HEK293 (cell line): Measurements from ENCODE around the gene SMIM32.

Source experiments
- CTCF ChIA-PET: fragments of 350-600 bp; formaldehyde crosslinking; extraction: SDS; loops from one replicate; lab custom pipeline; 2021; ENCODE audit warnings: antibody characterized with exemption; lab: Yijun Ruan, JAX
- POLR2A ChIA-PET: fragments of 300-600 bp; formaldehyde crosslinking; extraction: SDS; loops from one replicate; lab custom pipeline; 2020; ENCODE audit warnings: antibody characterized with exemption, inconsistent platforms; lab: Yijun Ruan, JAX
- H3K27ac ChIP-seq: fragments of 200-500 bp; sonication (Bioruptor generic); 2 replicates; pipeline ENCODE4 v1.5.1; 2014; ENCODE audit warnings: low read depth, low read length, control low read depth, inconsistent platforms; ENCODE audit errors: extremely low read depth
- H3K36me3 ChIP-seq, 2 experiments: fragments of 200-500 bp in 1 of 2; sonication (Bioruptor generic) in 1 of 2; 1 replicate in 1 of 2; 2 replicates in 1 of 2; pipeline ENCODE4 v1.5.1; 2014 to 2017; ENCODE audit warnings: inconsistent platforms in 2 of 2, low read length in 2 of 2; ENCODE audit not compliant: control insufficient read depth in 2 of 2, insufficient read depth in 1 of 2
- H3K4me1 ChIP-seq: fragments of 200-500 bp; sonication (Bioruptor generic); 2 replicates; pipeline ENCODE4 v1.5.1; 2014; ENCODE audit warnings: mild to moderate bottlenecking, low read length, inconsistent platforms; ENCODE audit not compliant: control insufficient read depth, insufficient read depth
- H3K4me3 ChIP-seq: 2 replicates; pipeline ENCODE4 v1.5.1; 2011; ENCODE audit warnings: low read depth, mild to moderate bottlenecking, control low read depth, low read length, moderate library complexity
- H3K9me3 ChIP-seq: fragments of 200-500 bp; sonication (Bioruptor generic); 2 replicates; pipeline ENCODE4 v1.5.1; 2014; ENCODE audit warnings: low read depth, low read length, inconsistent platforms; ENCODE audit not compliant: control insufficient read depth, insufficient read depth
- BCL11A ChIP-seq: fragments of 450-650 bp; formaldehyde crosslinking; IDR thresholded peaks from 2 replicates; pipeline ENCODE4 v1.5.1; 2016; ENCODE audit warnings: low read depth, missing biosample characterization, missing genetic modification characterization
- FEZF1 ChIP-seq: fragments of 450-650 bp; formaldehyde crosslinking; IDR thresholded peaks from 2 replicates; pipeline ENCODE4 v1.5.1; 2016; ENCODE audit warnings: missing biosample characterization, missing genetic modification characterization
- KLF16 ChIP-seq: fragments of 450-650 bp; formaldehyde crosslinking; IDR thresholded peaks from 2 replicates; pipeline ENCODE4 v1.5.1; 2017; ENCODE audit warnings: missing biosample characterization, missing genetic modification characterization
- YY1 ChIP-seq: fragments of 450-650 bp; formaldehyde crosslinking; IDR thresholded peaks from 2 replicates; pipeline ENCODE4 v1.5.1; 2018; ENCODE audit warnings: missing biosample characterization, missing genetic modification characterization
- ZFP3 ChIP-seq: fragments of 450-650 bp; formaldehyde crosslinking; IDR thresholded peaks from 2 replicates; pipeline ENCODE4 v1.5.1; 2016; ENCODE audit warnings: low read depth, missing biosample characterization, missing genetic modification characterization
- ZIC2 ChIP-seq: fragments of 450-650 bp; formaldehyde crosslinking; IDR thresholded peaks from 2 replicates; pipeline ENCODE4 v1.5.1; 2016; ENCODE audit warnings: missing biosample characterization, missing genetic modification characterization
- ZNF155 ChIP-seq: fragments of 450-650 bp; formaldehyde crosslinking; IDR thresholded peaks from 2 replicates; pipeline ENCODE4 v1.5.1; 2016; ENCODE audit warnings: missing biosample characterization, missing genetic modification characterization
- ZNF174 ChIP-seq: fragments of 450-650 bp; formaldehyde crosslinking; IDR thresholded peaks from 2 replicates; pipeline ENCODE4 v1.5.0; 2017; ENCODE audit warnings: missing biosample characterization, mild to moderate bottlenecking, missing genetic modification characterization
- ZNF19 ChIP-seq: fragments of 450-650 bp; formaldehyde crosslinking; IDR thresholded peaks from 2 replicates; pipeline ENCODE4; 2016; ENCODE audit warnings: missing biosample characterization, missing genetic modification characterization, low read depth
- ZNF223 ChIP-seq: fragments of 450-650 bp; formaldehyde crosslinking; IDR thresholded peaks from 2 replicates; pipeline ENCODE4 v1.5.1; 2016; ENCODE audit warnings: missing biosample characterization, missing genetic modification characterization
- ZNF544 ChIP-seq: fragments of 450-650 bp; formaldehyde crosslinking; IDR thresholded peaks from 2 replicates; pipeline ENCODE4 v1.5.0; 2017; ENCODE audit warnings: missing biosample characterization, missing genetic modification characterization
- ZNF558 ChIP-seq: fragments of 450-650 bp; formaldehyde crosslinking; IDR thresholded peaks from 2 replicates; pipeline ENCODE4 v1.5.1; 2016; ENCODE audit warnings: missing biosample characterization, missing genetic modification characterization
- ZNF571 ChIP-seq: fragments of 450-650 bp; formaldehyde crosslinking; IDR thresholded peaks from 2 replicates; pipeline ENCODE4 v1.5.0; 2017; ENCODE audit warnings: missing biosample characterization, missing genetic modification characterization
- TF ChIP-seq, protein P1 (sequence below): fragments of 450-650 bp; formaldehyde crosslinking; IDR thresholded peaks from 2 replicates; pipeline ENCODE4 v1.5.1; 2017; ENCODE audit warnings: missing biosample characterization, missing genetic modification characterization
- TF ChIP-seq, protein P2 (sequence below): fragments of 450-650 bp; formaldehyde crosslinking; IDR thresholded peaks from 2 replicates; pipeline ENCODE4 v1.5.1; 2016; ENCODE audit warnings: missing biosample characterization, missing genetic modification characterization
- TF ChIP-seq, protein P3 (sequence below): fragments of 450-650 bp; formaldehyde crosslinking; IDR thresholded peaks from 2 replicates; pipeline ENCODE4 v1.5.1; 2016; ENCODE audit warnings: missing biosample characterization, missing genetic modification characterization
- TF ChIP-seq, protein P4 (sequence below): IDR thresholded peaks from 2 replicates; pipeline ENCODE4 v1.6.1; 2011; ENCODE audit warnings: mild to moderate bottlenecking, low read depth, low read length, borderline replicate concordance
- TF ChIP-seq, protein P5 (sequence below): fragments of 450-650 bp; formaldehyde crosslinking; IDR thresholded peaks from 2 replicates; pipeline ENCODE4 v1.5.1; 2016; ENCODE audit warnings: missing biosample characterization, missing genetic modification characterization, low read depth

SMIM32 gene

DNA sequence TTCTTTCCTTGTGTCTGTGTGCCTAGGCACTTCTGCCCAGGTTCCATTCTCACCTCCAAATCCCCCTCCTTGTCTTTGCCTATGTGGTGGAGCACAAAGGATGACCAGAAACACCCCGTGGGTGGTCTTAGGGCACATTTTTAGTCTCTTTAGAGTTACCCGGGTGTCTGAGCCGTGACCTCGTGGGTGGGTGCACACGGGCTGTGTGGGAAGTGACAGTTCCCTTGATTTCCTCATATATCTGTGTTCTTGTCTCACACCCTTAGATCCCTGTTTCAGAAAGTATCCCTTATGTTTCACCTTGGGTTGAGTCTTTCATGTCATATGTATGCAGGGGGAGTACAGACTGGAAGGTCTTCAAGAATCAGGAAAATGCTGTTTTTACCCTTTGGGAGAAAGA is 13.4 kb upstream of the SMIM32 start:
- CTCF ChIA-PET = no interaction called here
- no peak for TF ChIP-seq FEZF1
- TF ChIP-seq ZNF174 (tag by site-specific recombination) = no peak
- TF ChIP-seq ZNF155 (tag by site-specific recombination) = no peak
- TF ChIP-seq, protein P1, sequence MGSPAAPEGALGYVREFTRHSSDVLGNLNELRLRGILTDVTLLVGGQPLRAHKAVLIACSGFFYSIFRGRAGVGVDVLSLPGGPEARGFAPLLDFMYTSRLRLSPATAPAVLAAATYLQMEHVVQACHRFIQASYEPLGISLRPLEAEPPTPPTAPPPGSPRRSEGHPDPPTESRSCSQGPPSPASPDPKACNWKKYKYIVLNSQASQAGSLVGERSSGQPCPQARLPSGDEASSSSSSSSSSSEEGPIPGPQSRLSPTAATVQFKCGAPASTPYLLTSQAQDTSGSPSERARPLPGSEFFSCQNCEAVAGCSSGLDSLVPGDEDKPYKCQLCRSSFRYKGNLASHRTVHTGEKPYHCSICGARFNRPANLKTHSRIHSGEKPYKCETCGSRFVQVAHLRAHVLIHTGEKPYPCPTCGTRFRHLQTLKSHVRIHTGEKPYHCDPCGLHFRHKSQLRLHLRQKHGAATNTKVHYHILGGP (tag by site-specific recombination) = no peak
- TF ChIP-seq KLF16 (tag by site-specific recombination) = no peak
- TF ChIP-seq ZNF544 (tag by site-specific recombination) = no peak
- no peak for TF ChIP-seq ZNF558
- TF ChIP-seq, protein P2, sequence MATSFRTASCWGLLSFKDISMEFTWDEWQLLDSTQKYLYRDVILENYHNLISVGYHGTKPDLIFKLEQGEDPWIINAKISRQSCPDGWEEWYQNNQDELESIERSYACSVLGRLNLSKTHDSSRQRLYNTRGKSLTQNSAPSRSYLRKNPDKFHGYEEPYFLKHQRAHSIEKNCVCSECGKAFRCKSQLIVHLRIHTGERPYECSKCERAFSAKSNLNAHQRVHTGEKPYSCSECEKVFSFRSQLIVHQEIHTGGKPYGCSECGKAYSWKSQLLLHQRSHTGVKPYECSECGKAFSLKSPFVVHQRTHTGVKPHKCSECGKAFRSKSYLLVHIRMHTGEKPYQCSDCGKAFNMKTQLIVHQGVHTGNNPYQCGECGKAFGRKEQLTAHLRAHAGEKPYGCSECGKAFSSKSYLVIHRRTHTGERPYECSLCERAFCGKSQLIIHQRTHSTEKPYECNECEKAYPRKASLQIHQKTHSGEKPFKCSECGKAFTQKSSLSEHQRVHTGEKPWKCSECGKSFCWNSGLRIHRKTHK (tag by site-specific recombination) = no peak
- TF ChIP-seq ZIC2 (tag by site-specific recombination) = no peak
- TF ChIP-seq ZNF571 = no peak
- no peaks in the 10 kb centered on the region for H3K36me3 ChIP-seq
- H3K9me3 ChIP-seq = no peaks in the 10 kb centered on the region
- no peak overlapping the region for H3K4me3 ChIP-seq
- no peak overlapping the region for H3K27ac ChIP-seq
- POLR2A ChIA-PET = no interaction called here
- H3K4me1 ChIP-seq = no peaks in the 10 kb centered on the region

DNA sequence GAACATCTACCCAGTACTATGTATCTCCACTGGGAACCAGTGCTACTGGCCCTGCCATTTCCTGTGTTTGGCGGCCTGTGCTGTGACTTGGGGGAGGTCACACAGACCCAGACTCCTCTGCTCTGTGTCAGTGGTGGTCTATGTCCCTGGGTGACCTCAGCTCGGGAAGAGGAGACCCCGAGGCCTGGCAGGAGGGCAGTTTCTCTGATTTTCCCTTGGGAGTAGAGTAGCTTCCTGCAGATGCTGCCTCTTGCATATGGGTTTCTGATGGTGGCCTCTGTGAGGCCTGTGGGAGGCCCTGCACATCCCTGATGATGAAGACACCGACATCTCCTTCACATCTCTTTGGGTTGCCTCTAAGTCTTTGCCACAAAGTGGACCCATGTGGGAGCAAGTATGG is 13.0 kb upstream of the SMIM32 start:
- H3K9me3 ChIP-seq = no peaks in the 10 kb centered on the region
- no peak overlapping the region for H3K27ac ChIP-seq
- no peak overlapping the region for H3K4me3 ChIP-seq
- ChIA-PET CTCF (no interaction called here), POLR2A (no interaction called here)
- no peaks in the 10 kb centered on the region for H3K36me3 ChIP-seq
- no peaks in the 10 kb centered on the region for H3K4me1 ChIP-seq
- TF ChIP-seq ZFP3 (tag by site-specific recombination) (no peak), ZNF223 (tag by site-specific recombination) (no peak), YY1 (no peak), BCL11A (tag by site-specific recombination) (no peak), ZNF19 (no peak)
- TF ChIP-seq, protein P3, sequence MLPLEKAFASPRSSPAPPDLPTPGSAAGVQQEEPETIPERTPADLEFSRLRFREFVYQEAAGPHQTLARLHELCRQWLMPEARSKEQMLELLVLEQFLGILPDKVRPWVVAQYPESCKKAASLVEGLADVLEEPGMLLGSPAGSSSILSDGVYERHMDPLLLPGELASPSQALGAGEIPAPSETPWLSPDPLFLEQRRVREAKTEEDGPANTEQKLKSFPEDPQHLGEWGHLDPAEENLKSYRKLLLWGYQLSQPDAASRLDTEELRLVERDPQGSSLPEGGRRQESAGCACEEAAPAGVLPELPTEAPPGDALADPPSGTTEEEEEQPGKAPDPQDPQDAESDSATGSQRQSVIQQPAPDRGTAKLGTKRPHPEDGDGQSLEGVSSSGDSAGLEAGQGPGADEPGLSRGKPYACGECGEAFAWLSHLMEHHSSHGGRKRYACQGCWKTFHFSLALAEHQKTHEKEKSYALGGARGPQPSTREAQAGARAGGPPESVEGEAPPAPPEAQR (tag by site-specific recombination) = no peak
- TF ChIP-seq, protein P4, sequence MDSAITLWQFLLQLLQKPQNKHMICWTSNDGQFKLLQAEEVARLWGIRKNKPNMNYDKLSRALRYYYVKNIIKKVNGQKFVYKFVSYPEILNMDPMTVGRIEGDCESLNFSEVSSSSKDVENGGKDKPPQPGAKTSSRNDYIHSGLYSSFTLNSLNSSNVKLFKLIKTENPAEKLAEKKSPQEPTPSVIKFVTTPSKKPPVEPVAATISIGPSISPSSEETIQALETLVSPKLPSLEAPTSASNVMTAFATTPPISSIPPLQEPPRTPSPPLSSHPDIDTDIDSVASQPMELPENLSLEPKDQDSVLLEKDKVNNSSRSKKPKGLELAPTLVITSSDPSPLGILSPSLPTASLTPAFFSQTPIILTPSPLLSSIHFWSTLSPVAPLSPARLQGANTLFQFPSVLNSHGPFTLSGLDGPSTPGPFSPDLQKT = no peak
- TF ChIP-seq, protein P5, sequence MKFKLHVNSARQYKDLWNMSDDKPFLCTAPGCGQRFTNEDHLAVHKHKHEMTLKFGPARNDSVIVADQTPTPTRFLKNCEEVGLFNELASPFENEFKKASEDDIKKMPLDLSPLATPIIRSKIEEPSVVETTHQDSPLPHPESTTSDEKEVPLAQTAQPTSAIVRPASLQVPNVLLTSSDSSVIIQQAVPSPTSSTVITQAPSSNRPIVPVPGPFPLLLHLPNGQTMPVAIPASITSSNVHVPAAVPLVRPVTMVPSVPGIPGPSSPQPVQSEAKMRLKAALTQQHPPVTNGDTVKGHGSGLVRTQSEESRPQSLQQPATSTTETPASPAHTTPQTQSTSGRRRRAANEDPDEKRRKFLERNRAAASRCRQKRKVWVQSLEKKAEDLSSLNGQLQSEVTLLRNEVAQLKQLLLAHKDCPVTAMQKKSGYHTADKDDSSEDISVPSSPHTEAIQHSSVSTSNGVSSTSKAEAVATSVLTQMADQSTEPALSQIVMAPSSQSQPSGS (tag by site-specific recombination) = no peak
